GM18858 (cell line): ENCODE results near the gene CFAP74.

ENCODE experiments used
- ATAC-seq: cut with Tn5 transposase; IDR thresholded peaks from one replicate; pipeline ENCODE4 v1.9.1; 2021; ENCODE audit not compliant: unreplicated experiment

CFAP74 gene

GRCh38 chr1:2022063-2022770, 18.6 kb upstream of the CFAP74 start:
- ATAC-seq = no peak

- ATAC-seq = no peak
Observed at GRCh38 chr1:2021550-2021949, 18.0 kb upstream of the CFAP74 start.

GRCh38 chr1:2020310-2020655, 16.7 kb upstream of the CFAP74 start:
- no peak for ATAC-seq

GRCh38 chr1:2019571-2020309, 16.2 kb upstream of the CFAP74 start:
- no peak for ATAC-seq

GRCh38 chr1:2019172-2019543, 15.6 kb upstream of the CFAP74 start, which contains the start of gene GABRD:
Gene GABRD (plus strand): TSS chr1:2019345. CDS start chr1:2019424, 79 bp downstream.
- no peak for ATAC-seq

GRCh38 chr1:2018217-2019171, 14.9 kb upstream of the CFAP74 start:
- no peak for ATAC-seq

- no peak for ATAC-seq
Observed at GRCh38 chr1:2016123-2016522, 12.5 kb upstream of the CFAP74 start.

- no peak for ATAC-seq
Observed at GRCh38 chr1:2014741-2015735, 11.5 kb upstream of the CFAP74 start.

- no peak for ATAC-seq
Observed at GRCh38 chr1:2014181-2014580, 10.6 kb upstream of the CFAP74 start.

- ATAC-seq = no peak
Observed at GRCh38 chr1:2009101-2010053, 5.8 kb upstream of the CFAP74 start.

GRCh38 chr1:2004856-2005255, 1.3 kb upstream of the CFAP74 start:
- ATAC-seq = no peak

- no peak for ATAC-seq
Observed at GRCh38 chr1:2001773-2002411, 1.7 kb downstream of the CFAP74 start.

- ATAC-seq = no peak
Observed at GRCh38 chr1:2000850-2001249, 2.7 kb downstream of the CFAP74 start.

- ATAC-seq = no peak
Observed at GRCh38 chr1:2000432-2000831, 3.2 kb downstream of the CFAP74 start.

GRCh38 chr1:1997576-1997975, 6.0 kb downstream of the CFAP74 start:
- ATAC-seq = no peak

- ATAC-seq = no peak
Observed at GRCh38 chr1:1996207-1996651, 7.4 kb downstream of the CFAP74 start.

- no peak for ATAC-seq
Observed at GRCh38 chr1:1994536-1994935, 9.1 kb downstream of the CFAP74 start.

- ATAC-seq = no peak
Observed at GRCh38 chr1:1990222-1990621, 13.4 kb downstream of the CFAP74 start.

GRCh38 chr1:1989789-1990188, 13.8 kb downstream of the CFAP74 start:
- no peak for ATAC-seq
